ENCODE data around the gene DCLRE1A.

The DCLRE1A gene

GRCh38 chr10:113854013-113854760, at the start of gene DCLRE1A, which contains the start of gene NHLRC2:
DCLRE1A (minus strand) TSS chr10:113854082; CDS start chr10:113853182, 900 bp downstream.
NHLRC2 (plus strand) TSS chr10:113854661; CDS start chr10:113854873, 212 bp downstream.
- peak; percentile 78 for DNase-seq

- no peak for DNase-seq
These were observed 46.2 kb upstream of the DCLRE1A start for GRCh38 chr10:113899952-113900598.

- DNase-seq: no peak
These were observed 44.1 kb upstream of the DCLRE1A start for GRCh38 chr10:113897693-113898618.

GRCh38 chr10:113895018-113895417, 41.1 kb upstream of the DCLRE1A start:
- no peak for DNase-seq

- DNase-seq: no peak
These were observed 40.7 kb upstream of the DCLRE1A start for GRCh38 chr10:113894581-113894980.

- DNase-seq: no peak
These were observed 39.7 kb upstream of the DCLRE1A start for GRCh38 chr10:113893570-113893969.

- DNase-seq: no peak
These were observed 37.6 kb upstream of the DCLRE1A start for GRCh38 chr10:113891476-113891875.

- no peak for DNase-seq
These were observed 36.9 kb upstream of the DCLRE1A start for GRCh38 chr10:113890769-113891168.

GRCh38 chr10:113889911-113890310, 36.0 kb upstream of the DCLRE1A start:
- no peak for DNase-seq

- DNase-seq: no peak
These were observed 28.4 kb upstream of the DCLRE1A start for GRCh38 chr10:113882240-113882639.

GRCh38 chr10:113880236-113880635, 26.4 kb upstream of the DCLRE1A start:
- DNase-seq: no peak

- no peak for DNase-seq
These were observed 25.8 kb upstream of the DCLRE1A start for GRCh38 chr10:113879691-113880090.

- DNase-seq: no peak
These were observed 22.6 kb upstream of the DCLRE1A start for GRCh38 chr10:113876461-113876860.

- DNase-seq: no peak
These were observed 21.3 kb upstream of the DCLRE1A start for GRCh38 chr10:113875212-113875611.

- no peak for DNase-seq
These were observed 18.5 kb upstream of the DCLRE1A start for GRCh38 chr10:113872139-113873030.

- DNase-seq: no peak
These were observed 15.9 kb upstream of the DCLRE1A start for GRCh38 chr10:113869789-113870188.

- DNase-seq: no peak
These were observed 14.0 kb upstream of the DCLRE1A start for GRCh38 chr10:113867904-113868303.

GRCh38 chr10:113866551-113867394, 12.9 kb upstream of the DCLRE1A start:
- DNase-seq: no peak

GRCh38 chr10:113865901-113866300, 12.0 kb upstream of the DCLRE1A start:
- no peak for DNase-seq

- no peak for DNase-seq
These were observed 5.4 kb upstream of the DCLRE1A start for GRCh38 chr10:113859261-113859660.

GRCh38 chr10:113858541-113858940, 4.7 kb upstream of the DCLRE1A start:
- no peak for DNase-seq
